Loucy (cell line): Measurements from ENCODE around the gene BCR.

Source experiments
- EZH2phosphoT487 ChIP-seq: fragments of 200-600 bp; IDR thresholded peaks from 2 replicates; pipeline ENCODE4 v1.6.1; 2018; ENCODE audit warnings: antibody characterized with exemption, mild to moderate bottlenecking, moderate library complexity, borderline replicate concordance
- TF ChIP-seq, protein P1 (sequence below): fragments of 200-600 bp; sonication (generic); conservative IDR thresholded peaks from 2 replicates; pipeline ENCODE4 v1.5.1; 2014; ENCODE audit warnings: mild to moderate bottlenecking, antibody characterized with exemption, low read length

DNA sequence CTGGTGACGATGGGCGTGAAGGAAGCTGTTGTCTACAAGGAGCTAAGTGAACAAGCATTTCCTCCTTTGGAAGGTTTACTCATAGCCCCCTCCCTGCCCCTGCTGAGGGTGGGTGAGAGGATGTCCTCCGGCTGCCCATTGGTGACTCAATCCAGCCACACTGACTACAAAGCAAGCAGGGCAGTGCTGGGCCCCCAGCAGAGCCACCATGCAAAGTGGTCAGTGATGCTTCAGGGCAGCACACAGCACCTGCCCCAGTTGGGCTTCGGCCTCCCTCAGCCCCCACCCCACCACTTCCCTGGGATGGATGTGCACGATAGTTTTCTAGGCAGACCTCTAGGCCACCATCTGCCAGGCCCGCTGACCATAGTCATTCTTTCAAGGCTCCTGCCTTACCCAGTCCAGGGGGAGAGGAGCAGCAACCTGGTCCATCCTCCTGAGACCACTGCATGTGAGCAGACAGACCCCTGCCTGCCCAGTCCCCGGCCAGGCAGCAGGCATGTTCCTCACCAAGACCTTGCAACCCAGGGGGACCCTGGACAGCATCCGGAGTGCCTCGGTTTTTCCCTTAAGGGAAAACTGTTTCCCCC, 125.1 kb downstream of the BCR start:
- TF ChIP-seq, protein P1, sequence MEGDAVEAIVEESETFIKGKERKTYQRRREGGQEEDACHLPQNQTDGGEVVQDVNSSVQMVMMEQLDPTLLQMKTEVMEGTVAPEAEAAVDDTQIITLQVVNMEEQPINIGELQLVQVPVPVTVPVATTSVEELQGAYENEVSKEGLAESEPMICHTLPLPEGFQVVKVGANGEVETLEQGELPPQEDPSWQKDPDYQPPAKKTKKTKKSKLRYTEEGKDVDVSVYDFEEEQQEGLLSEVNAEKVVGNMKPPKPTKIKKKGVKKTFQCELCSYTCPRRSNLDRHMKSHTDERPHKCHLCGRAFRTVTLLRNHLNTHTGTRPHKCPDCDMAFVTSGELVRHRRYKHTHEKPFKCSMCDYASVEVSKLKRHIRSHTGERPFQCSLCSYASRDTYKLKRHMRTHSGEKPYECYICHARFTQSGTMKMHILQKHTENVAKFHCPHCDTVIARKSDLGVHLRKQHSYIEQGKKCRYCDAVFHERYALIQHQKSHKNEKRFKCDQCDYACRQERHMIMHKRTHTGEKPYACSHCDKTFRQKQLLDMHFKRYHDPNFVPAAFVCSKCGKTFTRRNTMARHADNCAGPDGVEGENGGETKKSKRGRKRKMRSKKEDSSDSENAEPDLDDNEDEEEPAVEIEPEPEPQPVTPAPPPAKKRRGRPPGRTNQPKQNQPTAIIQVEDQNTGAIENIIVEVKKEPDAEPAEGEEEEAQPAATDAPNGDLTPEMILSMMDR = no peak
- no peak for TF ChIP-seq EZH2phosphoT487
